ENCODE measurements around the gene BBOF1. TPM values are rescaled to one million over a fixed set of nuclear protein-coding genes. Genes with fewer than 3 reads are reported as not detected.

Gene BBOF1
- total RNA-seq, 2 donors from 2014 or later, result 3.3 to 5.7 TPM

- H3K4me1 ChIP-seq, result peaks cover 0 to 19% of the 10 kb centered on the region in 2 donors
- no peak for DNase-seq (ENCODE audit: low spot score)
- no peaks in the 10 kb centered on the region for H3K36me3 ChIP-seq
- H3K9me3 ChIP-seq, result no peaks in the 10 kb centered on the region
- no peak overlapping the region for H3K27ac ChIP-seq
- TF ChIP-seq CTCF (IDR thresholded peaks at IDR 0.05), result no peak
- H3K27me3 ChIP-seq, result no peaks in the 10 kb centered on the region
- H3K4me3 ChIP-seq, result no peak overlapping the region
These were observed 61.8 kb downstream of the BBOF1 start for GRCh38 chr14:74080820-74081460.

- Histone ChIP-seq H3K27ac (no peak overlapping the region), H3K9me3 (no peaks in the 10 kb centered on the region), H3K4me1 (peaks cover 0 to 21% of the 10 kb centered on the region in 2 donors), H3K27me3 (no peaks in the 10 kb centered on the region), H3K4me3 (no peak overlapping the region), H3K36me3 (no peaks in the 10 kb centered on the region)
- no peak for DNase-seq (ENCODE audit: low spot score)
- no peak for TF ChIP-seq CTCF (IDR thresholded peaks at IDR 0.05)
These were observed 62.3 kb downstream of the BBOF1 start for GRCh38 chr14:74081491-74081890.

- no peaks in the 10 kb centered on the region for H3K27me3 ChIP-seq
- peak overlapping the region; percentile 82 to 91 for H3K27ac ChIP-seq
- TF ChIP-seq CTCF (IDR thresholded peaks at IDR 0.05), result no peak
- no peaks in the 10 kb centered on the region for H3K36me3 ChIP-seq
- DNase-seq (ENCODE audit: low spot score), result no peak
- no peaks in the 10 kb centered on the region for H3K9me3 ChIP-seq
- peak overlapping the region in 1 of 2 donors; percentile 87 for H3K4me3 ChIP-seq
- peaks cover 0 to 21% of the 10 kb centered on the region in 2 donors for H3K4me1 ChIP-seq
These were observed 64.0 kb downstream of the BBOF1 start for GRCh38 chr14:74083161-74083560.

- TF ChIP-seq CTCF (IDR thresholded peaks at IDR 0.05), result no peak
- Histone ChIP-seq H3K36me3 (no peaks in the 10 kb centered on the region), H3K27me3 (no peaks in the 10 kb centered on the region), H3K27ac (peak overlapping the region; percentile 82 to 91), H3K4me1 (peaks cover 0 to 21% of the 10 kb centered on the region in 2 donors), H3K4me3 (peak overlapping the region; percentile 65 to 87), H3K9me3 (no peaks in the 10 kb centered on the region)
- DNase-seq (ENCODE audit: low spot score), result no peak
These were observed 64.7 kb downstream of the BBOF1 start for GRCh38 chr14:74083784-74084276.

GRCh38 chr14:74084277-74085046 is 65.3 kb downstream of the BBOF1 start, which contains the start of the genes ALDH6A1 and LIN52:
Gene ALDH6A1 (minus strand): TSS chr14:74084453. CDS start chr14:74084394, 59 bp downstream.
Gene LIN52 (plus strand): TSS chr14:74084956. CDS start chr14:74084975, 19 bp downstream.
- Histone ChIP-seq H3K36me3 (no peaks in the 10 kb centered on the region), H3K27me3 (no peaks in the 10 kb centered on the region), H3K27ac (peak within 1 kb of the TSS; percentile 82 to 91), H3K9me3 (no peaks in the 10 kb centered on the region), H3K4me3 (peak within 1 kb of the TSS; percentile 65 to 87), H3K4me1 (peaks cover 0 to 21% of the 10 kb centered on the region in 2 donors)
- peak in 1 of 2 donors; percentile 33 for TF ChIP-seq CTCF (IDR thresholded peaks at IDR 0.05)
- peak; percentile 100 for DNase-seq (ENCODE audit: low spot score)
